Left ventricle myocardium superior (tissue), 1 donor: ENCODE measurements around the gene CMSS1. TPM values are rescaled to one million over a fixed set of nuclear protein-coding genes. Genes with fewer than 3 reads are reported as not detected.

Source experiments
- ATAC-seq: fragments of 200-7000 bp; cut with Tn5 transposase; one replicate; pipeline ENCODE4 v1.9.1; 2020; ENCODE audit warnings: mild to moderate bottlenecking, moderate library complexity
- DNase-seq: peaks from one replicate; pipeline ENCODE4 v3.0.0-alpha.2; 2020
- intact Hi-C: fragments of 100-400 bp; cut with micrococcal nuclease; formaldehyde crosslinking; loops from one replicate; pipeline ENCODE4 v1.11.0; 2022
- total RNA-seq: library from RNA; stranded (reverse); fragmentation: NEBNext Ultra II Directional; extraction: Animal tissue kit (Norgen Biotek cat#: 25700); gene quantifications from one replicate; pipeline ENCODE4 v1.2.1, GENCODE V29; 2021
- donor health status: DM: no; HTN: yes; CAD: no; lungs with severe emphysema.

The CMSS1 gene
- total RNA-seq, 1 donor from 2014 or later, result 34.5 TPM

DNA sequence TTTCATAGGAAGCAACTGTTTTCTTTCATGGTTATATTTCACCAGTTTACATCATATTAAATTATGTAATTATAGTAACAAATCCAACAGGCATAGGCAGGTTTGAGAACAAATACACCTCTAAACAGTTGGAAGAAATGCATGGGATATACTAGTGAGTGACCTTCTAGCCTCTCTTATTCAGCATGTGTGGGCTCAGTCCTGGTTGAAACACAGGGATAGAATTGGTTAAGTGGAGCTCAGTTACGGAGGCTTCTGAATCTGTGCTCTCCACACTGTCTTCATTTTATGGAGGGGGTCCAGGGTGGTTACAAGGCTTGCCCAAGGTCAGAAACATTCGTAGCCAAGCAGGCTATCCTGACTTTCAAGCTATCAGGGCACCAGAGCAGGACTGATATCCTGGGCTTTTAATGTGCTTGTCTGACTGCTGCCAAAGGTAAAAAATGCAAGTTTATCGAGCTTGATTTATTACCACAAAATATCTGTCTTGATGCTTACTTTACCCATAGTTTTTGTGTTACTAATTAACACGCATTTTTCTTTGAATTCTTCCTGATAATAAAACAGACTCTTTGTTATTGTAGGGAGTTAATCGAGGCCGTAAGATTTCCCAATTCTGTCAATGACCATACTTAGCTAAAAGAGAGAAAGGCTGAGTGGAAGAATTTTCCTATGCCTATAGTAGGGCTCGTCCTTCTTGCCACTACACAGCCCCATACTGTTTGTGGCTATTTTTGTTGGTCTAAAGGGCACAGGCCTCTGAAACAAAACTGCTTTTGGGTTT is 207.1 kb downstream of the CMSS1 start:
- DNase-seq (no peak), ATAC-seq (peak; percentile 66)

DNA sequence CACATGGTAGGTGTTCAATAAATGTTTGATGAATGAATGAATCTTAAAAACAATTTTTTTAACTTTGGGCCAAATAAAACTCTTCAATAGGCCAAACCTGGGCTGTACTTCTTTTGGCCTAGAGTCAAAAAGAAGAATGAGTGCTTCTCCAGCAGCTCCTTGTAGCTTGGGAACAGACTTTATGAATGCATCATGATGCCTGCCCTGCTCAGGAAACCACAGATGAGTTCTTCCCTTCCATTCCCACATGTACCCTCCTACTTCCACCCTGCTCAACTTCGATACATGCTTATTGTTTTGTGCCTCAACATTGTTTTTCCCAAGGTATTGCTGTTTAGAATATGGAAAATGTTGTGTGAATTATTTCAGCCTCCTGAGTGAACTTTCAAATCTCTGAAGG is 209.7 kb downstream of the CMSS1 start:
- no peak for DNase-seq
- intact Hi-C loops, result no loop called here
- ATAC-seq, result no peak

More for the DNA sequence above, 207.1 kb downstream of the CMSS1 start:
- intact Hi-C loops, result no loop called here

DNA sequence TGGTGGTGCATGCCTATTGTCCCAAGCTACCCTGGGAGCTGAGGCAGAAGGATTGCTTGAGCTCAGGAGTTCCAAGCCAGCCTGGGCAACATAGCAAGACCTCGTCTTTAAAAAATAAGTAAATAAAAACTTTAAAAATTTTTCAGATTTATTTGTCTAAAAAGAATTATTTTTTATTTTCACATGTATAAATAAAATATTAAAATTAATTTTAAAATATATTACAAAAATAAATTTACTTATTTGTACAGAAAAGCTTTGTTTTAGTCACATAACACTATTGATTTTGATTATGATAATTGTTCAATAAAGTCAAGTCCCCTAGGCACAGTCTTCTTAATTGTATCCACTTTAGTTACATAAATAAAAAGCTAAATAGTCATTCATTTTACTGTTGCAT is 211.4 kb downstream of the CMSS1 start:
- ATAC-seq (no peak), DNase-seq (no peak)
- intact Hi-C loops, result no loop called here

DNA sequence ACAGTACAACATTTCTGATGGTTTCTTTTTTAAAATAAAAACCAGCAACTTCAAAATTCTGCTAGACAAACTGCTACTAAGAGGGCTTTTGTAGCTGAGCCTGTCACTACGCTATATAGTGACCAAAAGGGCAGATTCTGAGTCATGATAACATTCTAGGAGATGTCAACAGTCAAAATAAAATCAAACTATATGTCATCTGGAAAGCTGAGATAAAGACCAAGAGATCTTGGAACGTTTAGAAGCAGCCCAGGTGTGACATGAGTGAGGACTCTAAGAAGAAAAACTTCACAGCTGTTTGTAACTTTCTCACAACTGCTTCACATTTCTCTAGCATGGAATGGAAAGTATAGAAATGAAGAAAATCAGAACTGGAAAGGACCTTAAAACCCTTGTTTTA is 212.0 kb downstream of the CMSS1 start:
- intact Hi-C loops, result no loop called here
- no peak for DNase-seq
- no peak for ATAC-seq

DNA sequence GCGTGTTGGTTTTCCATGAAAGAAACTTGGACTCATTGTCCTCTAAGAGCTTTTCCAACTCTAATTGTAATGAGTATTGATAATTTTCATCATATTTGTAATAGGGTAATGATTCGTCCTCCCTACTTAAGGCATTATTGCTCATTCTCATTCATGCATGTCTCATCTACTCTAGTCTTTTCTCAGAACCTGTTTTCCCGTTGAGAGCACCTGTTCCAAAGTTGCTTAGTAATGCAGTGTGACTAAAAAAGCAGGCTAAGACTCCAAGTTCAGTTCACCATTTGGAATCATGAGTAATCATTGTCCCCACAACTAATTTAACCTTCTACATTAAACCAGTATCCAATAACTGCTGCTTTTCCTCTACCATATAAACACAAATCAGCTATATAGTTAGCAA is 212.7 kb downstream of the CMSS1 start:
- intact Hi-C loops, result no loop called here
- no peak for DNase-seq
- no peak for ATAC-seq

DNA sequence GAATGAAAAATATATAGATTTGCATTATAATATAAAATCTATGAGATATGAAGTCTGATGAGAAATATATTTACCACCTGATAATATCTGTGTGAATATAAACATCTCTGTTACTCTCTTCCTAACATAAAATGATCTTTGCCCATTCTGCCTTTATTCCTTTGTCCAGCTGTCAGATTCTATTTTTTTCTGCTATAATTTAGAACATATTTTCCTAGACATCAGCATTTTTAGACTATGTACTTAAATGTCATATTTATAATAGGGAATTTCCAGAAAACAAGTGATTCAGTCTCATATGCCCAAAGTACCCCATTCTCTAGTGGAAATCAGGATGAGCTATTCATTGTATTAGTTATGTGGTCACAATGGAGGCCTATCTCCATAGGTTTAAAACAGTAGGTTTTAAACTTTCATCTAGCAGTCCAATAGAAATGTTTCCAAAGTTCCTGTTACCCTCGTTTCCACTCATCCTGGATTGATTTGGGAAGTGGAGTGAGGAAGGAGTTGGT is 213.3 kb downstream of the CMSS1 start:
- DNase-seq (no peak), ATAC-seq (no peak)
- intact Hi-C loops, result no loop called here

DNA sequence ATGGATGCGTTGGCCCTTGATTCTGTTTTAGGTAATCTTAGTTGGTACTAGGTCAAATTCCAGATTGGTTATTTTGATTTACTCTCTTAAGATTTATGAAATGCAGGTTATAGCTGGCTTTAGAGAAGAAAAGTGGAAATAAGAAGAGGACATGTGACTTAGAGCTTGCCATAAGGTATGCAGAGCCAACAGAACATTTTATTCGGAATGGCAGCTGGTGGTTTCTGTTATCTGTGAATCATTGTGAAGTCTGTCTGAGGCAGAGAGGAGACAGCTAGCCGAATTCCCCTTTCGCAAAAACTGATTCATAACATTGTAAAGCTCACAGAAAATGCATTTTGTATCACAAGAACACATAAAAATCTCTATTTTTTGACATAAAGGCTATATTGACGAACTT is 214.6 kb downstream of the CMSS1 start:
- ATAC-seq (peak; percentile 52), DNase-seq (no peak)
- intact Hi-C loops, result no loop called here

DNA sequence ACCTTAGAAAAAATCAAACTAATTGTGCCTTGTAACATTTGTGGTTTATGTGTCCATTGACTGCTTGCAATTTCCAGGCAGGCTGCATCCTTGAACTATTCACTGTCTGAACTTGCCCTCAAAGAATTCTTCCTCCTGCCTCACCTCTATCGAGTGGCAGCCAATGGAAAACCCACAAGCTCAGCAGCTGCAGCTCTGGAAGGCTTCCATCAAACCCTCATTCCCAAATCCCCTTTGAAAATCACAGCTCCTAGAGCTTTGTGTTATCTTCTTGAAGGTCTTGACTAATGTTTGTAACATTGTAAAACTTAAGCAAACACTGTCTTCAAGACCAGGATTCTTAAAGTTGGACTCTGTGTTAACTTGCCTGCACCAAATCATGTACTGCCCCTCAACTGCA is 215.5 kb downstream of the CMSS1 start:
- intact Hi-C loops, result no loop called here
- peak; percentile 43 for ATAC-seq
- no peak for DNase-seq

DNA sequence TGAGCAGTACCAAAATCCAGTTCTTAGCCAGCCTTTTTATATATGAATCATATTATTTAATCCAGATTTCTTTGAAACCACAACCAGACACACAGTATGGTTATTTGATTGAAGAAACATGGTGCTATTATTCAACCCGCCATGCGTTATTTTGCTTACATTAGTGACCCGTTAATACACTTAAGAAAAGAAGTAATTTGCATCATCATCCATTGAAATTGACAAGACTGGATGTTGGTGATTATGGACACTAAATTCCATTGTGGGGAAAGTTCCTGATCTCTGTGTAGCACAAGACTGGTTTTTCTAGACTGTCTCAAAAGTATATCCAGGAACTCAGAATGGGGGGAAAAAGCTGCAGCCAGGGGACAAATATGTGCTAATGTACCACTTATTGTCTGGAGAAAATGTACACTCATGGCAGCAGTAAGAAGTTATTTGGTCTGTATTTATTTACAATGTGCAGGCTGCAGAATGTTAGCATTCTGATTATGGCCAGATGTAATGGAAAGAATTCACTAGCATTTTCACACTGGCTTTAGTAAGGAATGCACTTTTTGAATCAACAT is 216.3 kb downstream of the CMSS1 start:
- intact Hi-C loops, result no loop called here
- DNase-seq, result no peak
- ATAC-seq, result no peak

DNA sequence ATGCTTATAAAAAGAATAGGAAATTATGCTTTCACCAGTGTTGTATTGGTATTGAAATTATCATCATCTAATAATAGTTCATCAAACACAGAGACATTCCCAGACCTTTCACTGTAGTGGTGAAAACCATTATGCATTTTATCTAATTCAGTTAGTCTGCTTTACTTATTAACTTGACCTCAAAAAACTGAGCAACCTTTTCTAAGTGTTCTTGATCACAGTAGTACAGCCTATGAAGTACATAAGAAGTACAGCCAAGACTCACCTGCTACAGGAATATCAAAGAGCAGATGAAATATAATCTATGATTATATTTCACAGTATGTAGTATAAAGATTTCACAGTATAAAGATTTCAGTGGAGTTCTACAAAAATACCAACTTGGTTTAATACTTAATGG is 221.4 kb downstream of the CMSS1 start:
- DNase-seq (no peak), ATAC-seq (no peak)
- intact Hi-C loops, result no loop called here

DNA sequence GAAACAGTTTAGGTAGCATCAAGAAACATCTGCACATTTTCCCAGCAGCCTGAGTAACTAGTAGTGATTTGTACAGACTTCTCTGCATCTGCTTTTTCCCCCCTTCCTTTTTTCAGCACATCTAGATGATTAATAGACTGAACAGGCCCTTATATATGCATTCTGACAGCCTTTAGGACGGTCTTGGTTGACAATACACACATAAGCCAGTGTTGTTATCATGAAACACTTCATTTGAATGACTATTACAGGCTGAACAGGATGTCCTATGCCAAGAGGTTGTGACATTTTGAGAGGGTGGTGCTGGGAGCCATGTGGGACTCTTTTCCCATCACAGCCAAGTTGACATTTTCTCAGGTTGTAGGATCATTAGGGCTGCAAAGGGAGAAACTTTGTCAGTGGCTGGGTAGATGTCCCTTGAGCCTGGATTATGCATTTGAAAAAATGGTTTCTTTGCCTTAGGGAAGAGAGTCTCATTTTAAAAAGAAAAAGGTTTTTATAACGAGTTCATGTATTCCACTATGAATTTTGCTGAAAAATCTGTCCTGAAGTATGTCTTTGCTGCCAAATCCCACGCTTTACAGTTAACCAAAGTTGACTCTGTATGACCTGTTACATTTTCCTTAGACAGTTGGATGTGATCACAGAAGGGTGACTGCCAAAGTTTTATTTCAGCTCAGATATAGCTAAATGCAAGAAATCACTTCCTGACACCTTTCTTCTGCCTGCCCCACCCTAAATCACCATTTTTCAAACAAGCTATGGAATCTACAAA is 223.0 kb downstream of the CMSS1 start:
- DNase-seq (no peak), ATAC-seq (peak; percentile 92)
- intact Hi-C loops, result no loop called here

DNA sequence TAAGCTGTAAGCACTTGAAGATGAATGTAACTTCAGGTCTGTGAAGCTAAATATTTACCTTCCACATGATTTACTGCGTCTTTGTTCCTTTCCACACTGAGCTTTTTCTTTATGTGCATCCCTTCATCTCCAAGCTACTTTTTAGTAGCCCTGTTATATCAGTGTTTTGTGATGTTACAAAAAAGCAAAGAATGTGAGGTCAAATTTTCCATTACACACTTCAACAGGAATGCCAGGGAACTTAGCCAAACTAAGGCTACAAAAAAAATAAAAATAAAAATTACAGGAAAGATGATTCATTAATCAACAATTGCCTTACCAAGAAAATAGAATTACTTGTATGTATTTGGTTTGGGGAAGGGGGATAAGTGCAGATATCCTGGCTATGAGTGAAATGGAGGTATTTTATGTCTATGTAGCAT is 223.7 kb downstream of the CMSS1 start:
- intact Hi-C loops, result no loop called here
- ATAC-seq (peak; percentile 62), DNase-seq (no peak)

DNA sequence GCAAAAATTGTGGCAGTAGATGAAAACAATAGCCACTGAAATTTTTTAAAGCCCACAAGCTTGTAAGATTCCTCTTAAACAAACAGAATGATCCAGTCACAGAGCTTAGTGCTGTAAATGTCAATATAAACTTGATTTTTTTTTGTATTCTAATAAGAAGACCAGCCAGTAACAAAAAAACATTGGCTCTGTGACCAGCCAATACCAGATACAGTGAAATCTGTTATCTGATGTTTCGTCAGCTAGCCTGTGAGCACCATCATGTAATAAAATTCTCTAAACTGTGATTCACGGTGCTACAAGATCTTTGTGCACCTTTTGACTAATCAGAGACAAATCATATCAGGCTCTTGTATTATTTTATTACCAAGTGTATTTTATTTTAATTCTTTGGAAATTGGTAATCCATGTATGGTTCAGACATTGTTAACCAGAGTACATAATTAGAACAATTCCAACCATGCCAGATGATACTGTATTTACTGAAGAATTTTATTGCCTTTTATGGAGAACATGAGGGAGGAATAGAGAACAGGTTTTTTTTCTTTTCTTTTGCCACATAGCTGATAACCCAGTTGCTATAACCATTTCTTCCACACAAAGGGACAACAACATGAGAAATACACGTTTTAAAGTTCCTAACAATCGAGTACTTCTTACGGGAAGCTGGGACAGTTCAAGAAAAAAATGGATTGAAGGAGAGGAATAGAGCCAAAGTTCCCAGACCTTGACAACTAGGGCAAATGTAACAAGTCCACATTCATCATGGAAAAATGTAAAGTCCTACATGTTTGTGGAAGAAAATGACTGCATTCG is 224.7 kb downstream of the CMSS1 start:
- ATAC-seq (peak; percentile 15), DNase-seq (no peak)
- intact Hi-C loops, result no loop called here

DNA sequence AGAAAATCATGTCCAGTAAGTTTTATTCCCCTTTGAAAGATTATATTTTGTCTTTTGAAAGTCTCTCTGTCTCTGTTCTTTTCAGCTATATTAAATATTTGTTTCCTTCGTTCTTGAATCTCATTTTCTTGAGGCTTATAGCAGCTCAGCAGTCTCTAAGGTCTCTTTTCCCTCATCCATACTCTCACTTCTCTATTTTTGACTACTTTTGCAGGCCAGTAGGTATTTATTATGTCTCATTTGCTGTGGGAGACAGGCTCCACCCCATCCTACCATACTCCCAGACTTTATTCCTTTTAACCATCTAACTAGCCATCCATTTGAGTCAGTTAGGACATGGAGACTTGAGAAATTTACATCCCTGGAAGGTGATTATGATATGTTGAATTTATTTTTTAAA is 225.6 kb downstream of the CMSS1 start:
- no peak for ATAC-seq
- no peak for DNase-seq
- intact Hi-C loops, result no loop called here

DNA sequence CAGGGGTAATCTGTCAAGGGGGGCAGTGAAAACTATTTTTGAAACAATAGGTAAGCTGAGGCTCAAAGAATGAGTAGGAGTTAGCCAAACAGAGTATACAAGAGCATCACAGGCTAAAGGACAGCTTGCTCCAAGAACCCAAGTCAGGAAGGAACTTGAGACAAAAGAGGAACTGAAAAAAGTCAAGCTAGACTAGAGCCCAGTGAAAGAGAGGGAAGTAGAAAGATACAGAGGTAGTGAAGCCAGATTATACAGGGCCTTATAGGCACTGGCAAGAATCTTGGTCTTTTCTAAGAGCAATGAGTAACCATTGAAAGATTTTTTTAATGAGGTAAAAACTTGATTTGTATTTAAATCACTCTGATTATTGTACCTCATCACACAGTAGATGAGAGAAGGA is 226.7 kb downstream of the CMSS1 start:
- intact Hi-C loops, result no loop called here
- DNase-seq (no peak), ATAC-seq (no peak)

DNA sequence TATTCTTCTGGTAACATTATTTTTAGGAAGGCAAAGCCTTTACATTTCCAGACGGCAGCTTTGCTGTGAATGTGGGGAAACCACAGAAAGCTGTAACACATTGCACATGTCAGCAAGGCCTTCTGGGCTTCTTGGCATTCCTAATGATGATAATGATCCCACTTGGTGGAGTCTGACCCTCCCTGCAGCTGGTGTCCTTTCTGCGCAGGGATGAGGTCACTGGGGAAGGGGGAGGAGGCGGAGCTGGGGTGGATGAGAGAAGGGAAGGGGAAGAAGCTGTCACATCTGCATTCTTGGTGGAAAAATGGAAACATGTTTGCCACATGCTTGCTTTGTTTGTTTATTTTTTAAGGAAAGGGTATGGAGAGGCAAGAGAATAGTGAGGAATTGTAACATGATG is 228.0 kb downstream of the CMSS1 start:
- DNase-seq (peak; percentile 77), ATAC-seq (peak; percentile 76)
- intact Hi-C loops, result no loop called here

DNA sequence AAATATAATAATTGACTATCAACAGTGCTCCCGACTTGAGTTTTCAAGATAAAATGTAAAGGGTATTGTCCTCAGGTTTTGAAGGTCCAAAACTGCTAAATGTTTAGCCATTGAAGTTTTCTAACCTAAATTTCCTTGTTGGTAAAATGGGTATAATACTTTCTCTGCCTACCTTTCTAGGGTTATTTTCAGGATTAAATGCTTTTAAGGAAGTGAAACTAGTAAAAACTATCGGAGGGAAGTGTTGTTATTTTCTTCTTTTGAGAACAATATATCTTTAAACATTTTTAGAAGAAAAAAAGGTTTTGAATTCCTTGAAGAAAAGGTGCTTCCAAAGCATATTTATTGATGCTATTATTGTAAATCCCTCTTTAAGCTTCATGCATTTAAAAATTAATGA is 229.3 kb downstream of the CMSS1 start:
- no peak for ATAC-seq
- intact Hi-C loops, result no loop called here
- no peak for DNase-seq

DNA sequence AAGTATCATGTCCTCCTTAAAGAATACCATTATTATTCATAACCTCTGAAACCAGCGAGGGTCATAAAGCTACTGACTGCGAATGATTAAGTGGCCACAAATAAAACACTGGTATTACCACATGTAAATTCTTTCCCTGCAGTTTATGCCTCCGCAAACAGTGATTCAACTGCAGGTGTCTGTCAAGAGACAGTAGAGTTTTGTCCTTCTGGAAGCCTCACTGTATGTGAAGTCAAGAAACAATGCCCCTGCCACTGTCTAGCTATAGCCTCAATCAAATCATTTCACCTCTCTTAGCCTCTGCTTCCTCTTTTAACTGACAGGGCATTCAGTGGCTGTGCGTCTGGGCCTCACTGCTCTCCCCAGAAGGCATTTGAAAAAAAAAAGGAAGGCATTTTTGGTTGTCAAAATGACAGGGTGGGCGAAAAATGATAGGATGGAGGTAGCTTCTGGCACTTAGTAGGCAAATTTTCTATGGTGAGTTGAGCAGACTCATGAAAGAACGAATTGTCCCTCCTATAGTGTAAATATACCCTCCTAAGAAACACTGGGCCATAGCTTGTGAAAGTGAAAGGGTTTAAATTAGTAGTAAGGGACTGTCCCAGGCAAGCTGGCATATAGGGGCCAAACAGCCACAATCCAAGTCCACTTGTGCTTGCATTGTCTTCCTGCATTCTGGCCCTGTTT is 229.9 kb downstream of the CMSS1 start:
- intact Hi-C loops, result no loop called here
- DNase-seq, result no peak
- peak; percentile 49 for ATAC-seq

DNA sequence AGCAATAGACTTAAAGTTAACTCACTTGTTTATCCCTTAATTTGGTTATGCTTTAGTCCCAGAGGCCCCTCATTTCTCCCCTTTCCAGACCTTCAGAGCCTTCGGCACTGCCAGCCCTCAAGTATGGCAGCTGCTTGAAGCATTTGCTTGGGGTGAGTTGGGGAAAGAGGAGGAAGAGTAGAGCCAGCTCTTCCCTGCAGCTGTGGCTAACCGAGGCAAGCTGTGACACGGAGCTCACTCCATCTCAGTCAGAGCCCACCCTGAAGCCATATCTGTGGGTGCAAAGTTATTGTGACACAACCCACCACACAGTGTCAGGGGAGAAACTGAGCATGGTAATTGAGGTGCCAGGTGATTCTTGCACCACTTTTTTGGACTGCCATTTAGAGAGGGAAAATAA is 230.6 kb downstream of the CMSS1 start:
- intact Hi-C loops, result no loop called here
- DNase-seq, result no peak
- no peak for ATAC-seq
